GM12878 (cell line): Measurements from ENCODE around the gene ADGRV1. TPM values are rescaled to one million over a fixed set of nuclear protein-coding genes. Genes with fewer than 3 reads are reported as not detected.

Experiments
- ATAC-seq: fragments of 200-7000 bp; cut with Tn5 transposase; 3 replicates; pipeline ENCODE4 v1.9.1; 2020; ENCODE audit warnings: mild to moderate bottlenecking, moderate library complexity
- BruUV-seq: library from RNA; stranded (reverse); fragments of 400-500 nt; replicated peaks from 2 replicates; lab custom pipeline; 2021; lab: Mats Ljungman, UMichigan
- CTCF ChIA-PET: fragments of 300-600 bp; sonication (Branson Sonifier 250); formaldehyde crosslinking; extraction: SDS; loops from one replicate; lab custom pipeline; 2021; ENCODE audit warnings: inconsistent platforms; lab: Yijun Ruan, JAX
- POLR2A ChIA-PET: fragments of 350-600 bp; formaldehyde crosslinking; extraction: SDS; loops from one replicate; lab custom pipeline; 2021; ENCODE audit warnings: inconsistent platforms; lab: Charles Lee
- RAD21 ChIA-PET: fragments of 300-600 bp; sonication (Branson Sonifier 250); formaldehyde crosslinking; loops from one replicate; lab custom pipeline; 2023; ENCODE audit warnings: antibody characterized with exemption; ENCODE audit not compliant: unreplicated experiment; lab: Charles Lee
- SMC1A ChIA-PET: fragments of 300-600 bp; sonication (Branson Sonifier 250); formaldehyde crosslinking; loops from one replicate; lab custom pipeline; 2023; ENCODE audit not compliant: unreplicated experiment, uncharacterized antibody; lab: Charles Lee
- DNase-seq: peaks from one replicate; pipeline ENCODE4 v3.0.0-alpha.2; 2011; ENCODE audit warnings: low read depth, low spot score
- FAIRE-seq: peaks from 3 replicates; lab custom pipeline; 2011; peaks lifted over from hg19 to GRCh38; lab: Jason Lieb, UNC
- H2AFZ ChIP-seq: 2 replicates; pipeline ENCODE4 v1.6.0; 2011; ENCODE audit warnings: low read depth, low read length, control low read depth; ENCODE audit not compliant: control insufficient read depth
- H3K27ac ChIP-seq: 2 replicates; pipeline ENCODE4 v1.5.1; 2011; ENCODE audit warnings: control low read depth; ENCODE audit not compliant: control insufficient read depth, insufficient read depth
- H3K27me3 ChIP-seq, 2 experiments: replicated peaks in 1 of 2; 2 replicates each; pipeline versions ENCODE4 v1.6.0 to v1.6.1; 2011; ENCODE audit warnings: low read length in 1 of 2; ENCODE audit not compliant: control insufficient read depth in 2 of 2, insufficient read depth in 2 of 2
- H3K36me3 ChIP-seq, 2 experiments: 2 replicates each; pipeline ENCODE4 v1.5.1; 2011; ENCODE audit warnings: low read length in 1 of 2; ENCODE audit not compliant: control insufficient read depth in 2 of 2, insufficient read depth in 2 of 2
- H3K4me1 ChIP-seq: 2 replicates; pipeline ENCODE4 v1.6.1; 2011; ENCODE audit warnings: mild to moderate bottlenecking, low read length, moderate library complexity, mixed read lengths; ENCODE audit not compliant: control insufficient read depth, insufficient read depth
- H3K4me2 ChIP-seq: 2 replicates; pipeline ENCODE4 v1.6.0; 2011; ENCODE audit warnings: control low read depth; ENCODE audit not compliant: control insufficient read depth, insufficient read depth
- H3K4me3 ChIP-seq: fragments of 200-600 bp; sonication (generic); 2 replicates; pipeline ENCODE4 v1.5.1; 2016
- H3K79me2 ChIP-seq: 2 replicates; pipeline ENCODE4 v1.6.0; 2011; ENCODE audit warnings: low read length; ENCODE audit not compliant: control insufficient read depth, insufficient read depth
- H3K9ac ChIP-seq: 2 replicates; pipeline ENCODE4 v1.8.0; 2011; ENCODE audit warnings: low read length, control low read depth, mixed read lengths; ENCODE audit not compliant: control insufficient read depth, insufficient read depth
- H3K9me3 ChIP-seq: replicated peaks from 3 replicates; pipeline ENCODE4 v1.5.1; 2011; ENCODE audit warnings: mild to moderate bottlenecking, low read length; ENCODE audit not compliant: control insufficient read depth, insufficient read depth
- H4K20me1 ChIP-seq: 2 replicates; pipeline ENCODE4 v1.6.0; 2011; ENCODE audit not compliant: control insufficient read depth, insufficient read depth
- ATF2 ChIP-seq: IDR thresholded peaks from 2 replicates; pipeline ENCODE4 v1.6.1; 2012; ENCODE audit warnings: low read length, inconsistent platforms
- FOS ChIP-seq: IDR thresholded peaks from 3 replicates; pipeline ENCODE4 v1.6.1; 2011; ENCODE audit warnings: borderline replicate concordance; ENCODE audit not compliant: insufficient read length; ENCODE audit errors: extremely low read depth
- JUNB ChIP-seq: IDR thresholded peaks from 2 replicates; pipeline ENCODE4 v1.6.1; 2016; ENCODE audit warnings: antibody characterized with exemption, mild to moderate bottlenecking
- RELB ChIP-seq: fragments of 450-650 bp; IDR thresholded peaks from 2 replicates; pipeline ENCODE4 v1.6.1; 2017; ENCODE audit warnings: low read depth, mild to moderate bottlenecking, moderate library complexity
- SKIL ChIP-seq: fragments of 450-650 bp; IDR thresholded peaks from 2 replicates; pipeline ENCODE4 v1.6.1; 2017; ENCODE audit warnings: mild to moderate bottlenecking, low read depth, inconsistent platforms; ENCODE audit not compliant: poor library complexity, severe bottlenecking
- STAT3 ChIP-seq: IDR thresholded peaks from 2 replicates; pipeline ENCODE4 v1.6.1; 2011; ENCODE audit warnings: low read depth, low read length, improper control_type of control experiment
- WGBS: methylation state at CpG from one replicate; pipeline ENCODE4 v1.1.6; 2016; ENCODE audit warnings: low lambda C conversion rate; ENCODE audit not compliant: insufficient replicate concordance, insufficient coverage; ENCODE audit errors: missing lambda C conversion rate; 5-methylcytosine and 5-hydroxymethylcytosine counted together
- in situ Hi-C: fragments of 300-500 bp; cut with MboI; formaldehyde crosslinking; loops from 9 replicates; pipeline ENCODE4 v1.14.3; 2018; ENCODE audit warnings: mixed read lengths
- intact Hi-C: fragments of 100-400 bp; cut with micrococcal nuclease; formaldehyde crosslinking; loops from one replicate; pipeline ENCODE4 v1.14.2; 2022; ENCODE audit not compliant: unreplicated experiment
- polyA plus RNA-seq, 11 experiments: library from polyadenylated mRNA; depleted of rRNA in 4 of 11; unstranded in 6 of 11; stranded (reverse) in 5 of 11; fragments of >200 nt; fragmentation: Nextera tagmentation in 4 of 11; fragmentation: Illumina TruSeq in 1 of 11; extraction: Ambion mirVana in 4 of 11; extraction: Trizol in 1 of 11; gene quantifications; 1 replicate in 1 of 11; 2 replicates in 10 of 11; pipeline versions ENCODE4 v1.2.1 to v1.2.3, GENCODE V29; 2011 to 2016; ENCODE audit warnings: inconsistent platforms in 2 of 11, missing spikeins in 2 of 11, low read depth in 1 of 11
- total RNA-seq, 4 experiments: library from RNA; depleted of rRNA in 3 of 4; stranded (reverse); fragments of >200 nt in 3 of 4; fragmentation: Illumina TruSeq in 1 of 4; extraction: Trizol in 1 of 4; gene quantifications; 2 replicates each; pipeline versions ENCODE4 v1.2.1 to v1.2.3, GENCODE V29; 2013 to 2021

The ADGRV1 gene
- total and polyA plus RNA-seq, 10 of the 15 experiments (the other 5 are each of a cell fraction or from before 2014, with no cell fraction given), result 0.04 to 8.1 (median 0.16) TPM; not detected in 1

GRCh38 chr5:90940227-90940995 is 381.8 kb downstream of the ADGRV1 start (continued):
- no peak for TF ChIP-seq SKIL
- TF ChIP-seq FOS, result no peak
- TF ChIP-seq JUNB, result no peak

GRCh38 chr5:90941002-90941720 is 382.6 kb downstream of the ADGRV1 start:
- FAIRE-seq (no peak), ATAC-seq (no peak), DNase-seq (no peak)
- Histone ChIP-seq H3K36me3 (no peaks in the 10 kb centered on the region), H3K9ac (no peak overlapping the region), H3K27me3 (no peaks in the 10 kb centered on the region), H3K27ac (no peak overlapping the region), H4K20me1 (no peaks in the 10 kb centered on the region), H3K9me3 (no peaks in the 10 kb centered on the region), H3K4me3 (no peak overlapping the region), H3K79me2 (no peaks in the 10 kb centered on the region), H3K4me1 (no peaks in the 10 kb centered on the region), H3K4me2 (no peak overlapping the region), H2AFZ (peak overlapping the region; percentile 62)
- intact Hi-C loops (loop anchor here (5.0 kb wide), 1 partner anchor 136 kb away; no protein-coding TSS in a partner anchor), in situ Hi-C loops (no loop called here)
- WGBS, result 0% methylated on average over 1 of the region's 1 CpG
- ChIA-PET SMC1A (interaction anchor here (1.0 to 1.4 kb wide), 6 partner anchors 9 to 478 kb away, joined by 3 to 6 read pairs (median 4); no protein-coding TSS in a partner anchor), CTCF (interaction anchor here (1.1 to 4.4 kb wide), 3 partner anchors 9 to 477 kb away, joined by 3 to 25 read pairs (median 5); no protein-coding TSS in a partner anchor), POLR2A (interaction anchor here (1.1 to 1.7 kb wide), 4 partner anchors 10 to 442 kb away, joined by 3 to 11 read pairs (median 3); partner anchors contain the start of gene ARRDC3), RAD21 (interaction anchor here (0.6 to 6.2 kb wide), 4 partner anchors 8 to 443 kb away, joined by 3 to 32 read pairs (median 10); partner anchors contain the start of gene ARRDC3)
- no TSS peak for BruUV-seq
- no peak for TF ChIP-seq STAT3
- TF ChIP-seq RELB, result 0 out of 2 replicates have a peak, but pooled peaks have one; percentile 19
- TF ChIP-seq ATF2, result 0 out of 2 replicates have a peak, but pooled peaks have one; percentile 13
